K562 (cell line): ENCODE measurements around the gene ZNF778. TPM values are rescaled to one million over a fixed set of nuclear protein-coding genes. Genes with fewer than 3 reads are reported as not detected.

Source experiments
- ATAC-seq: fragments of 200-7000 bp; cut with Tn5 transposase; 3 replicates; pipeline ENCODE4 v1.9.1; 2020; ENCODE audit warnings: moderate library complexity
- BruUV-seq: library from RNA; stranded (reverse); fragments of 400-500 nt; replicated peaks from 2 replicates; lab custom pipeline; 2021; lab: Mats Ljungman, UMichigan
- CTCF ChIA-PET: fragments of 300-600 bp; formaldehyde crosslinking; extraction: SDS; loops from one replicate; lab custom pipeline; 2021; ENCODE audit warnings: low intra/inter-chr PET ratio; lab: Yijun Ruan, JAX
- POLR2A ChIA-PET: fragments of 300-600, 350-650 bp; sonication (Branson Sonifier 250); formaldehyde crosslinking; extraction: SDS; loops from one replicate; lab custom pipeline; 2021; ENCODE audit warnings: antibody characterized with exemption, inconsistent platforms; lab: Yijun Ruan, JAX
- DNase-seq, 4 experiments: peaks; one replicate each; pipeline versions ENCODE4 v3.0.0 to v3.0.0-alpha.2; 2011 to 2018; ENCODE audit warnings: low spot score in 3 of 4, mixed read lengths in 3 of 4; ENCODE audit errors: extremely low read depth in 1 of 4
- FAIRE-seq: peaks from 2 replicates; lab custom pipeline; 2011; peaks lifted over from hg19 to GRCh38; lab: Jason Lieb, UNC
- H2AFZ ChIP-seq: 2 replicates; pipeline ENCODE4 v1.6.0; 2011; ENCODE audit warnings: low read depth, low read length, control low read depth, inconsistent platforms
- H3K27ac ChIP-seq: fragments of 200-600 bp; 3 replicates; pipeline ENCODE4 v1.8.0; 2011; ENCODE audit warnings: low read depth, mild to moderate bottlenecking, control low read depth, inconsistent platforms, low read length, moderate library complexity, mixed read lengths; ENCODE audit errors: extremely low read depth
- H3K27me3 ChIP-seq, 2 experiments: fragments of 300-600 bp in 1 of 2; 2 replicates in 1 of 2; 3 replicates in 1 of 2; pipeline versions ENCODE4 v1.6.0 to v1.8.0; 2011; ENCODE audit warnings: inconsistent platforms in 2 of 2, low read length in 2 of 2, mild to moderate bottlenecking in 1 of 2, mixed read lengths in 1 of 2, moderate library complexity in 1 of 2; ENCODE audit not compliant: control insufficient read depth in 2 of 2, insufficient read depth in 2 of 2
- H3K36me3 ChIP-seq: fragments of 300-600 bp; 3 replicates; pipeline ENCODE4 v1.8.0; 2011; ENCODE audit warnings: mild to moderate bottlenecking, low read length, inconsistent platforms; ENCODE audit not compliant: control insufficient read depth, insufficient read depth
- H3K4me1 ChIP-seq, 2 experiments: fragments of 200-600 bp in 1 of 2; replicated peaks in 1 of 2; 2 replicates in 1 of 2; 3 replicates in 1 of 2; pipeline versions ENCODE4 v1.5.1 to v1.8.0; 2011; ENCODE audit warnings: inconsistent platforms in 2 of 2, low read length in 2 of 2, mild to moderate bottlenecking in 1 of 2, mixed read lengths in 1 of 2, moderate library complexity in 1 of 2; ENCODE audit not compliant: control insufficient read depth in 2 of 2, insufficient read depth in 2 of 2
- H3K4me2 ChIP-seq: 2 replicates; pipeline ENCODE4 v1.6.1; 2011; ENCODE audit warnings: low read length, control low read depth, inconsistent platforms, mixed read lengths; ENCODE audit not compliant: insufficient read depth
- H3K4me3 ChIP-seq: fragments of 200-600 bp; sonication (generic), shearing (Covaris generic); 2 replicates; pipeline ENCODE4 v1.5.1; 2016; ENCODE audit warnings: control low read depth, inconsistent platforms
- H3K79me2 ChIP-seq: fragments of 200-600 bp; 3 replicates; pipeline ENCODE4 v1.8.0; 2011; ENCODE audit warnings: low read length, inconsistent platforms; ENCODE audit not compliant: control insufficient read depth, insufficient read depth
- H3K9ac ChIP-seq, 2 experiments: 2 replicates each; pipeline versions ENCODE4 v1.6.0 to v1.6.1; 2011; ENCODE audit warnings: low read depth in 2 of 2, low read length in 2 of 2, control low read depth in 1 of 2, inconsistent platforms in 1 of 2, mild to moderate bottlenecking in 1 of 2, mixed read lengths in 1 of 2; ENCODE audit not compliant: insufficient read depth in 1 of 2
- H3K9me1 ChIP-seq: one replicate; pipeline ENCODE4 v1.6.0; 2011; ENCODE audit warnings: inconsistent platforms, mild to moderate bottlenecking, low read length, moderate library complexity; ENCODE audit not compliant: control insufficient read depth, insufficient read depth
- H3K9me3 ChIP-seq: replicated peaks from 2 replicates; pipeline ENCODE4 v1.5.1; 2011; ENCODE audit warnings: low read depth, low read length, inconsistent platforms; ENCODE audit not compliant: control insufficient read depth, insufficient read depth
- H4K20me1 ChIP-seq: replicated peaks from 2 replicates; pipeline ENCODE4 v1.6.1; 2011; ENCODE audit warnings: low read length, inconsistent platforms, mixed read lengths; ENCODE audit not compliant: control insufficient read depth, insufficient read depth
- TCF3 ChIP-seq: sonication (generic); formaldehyde crosslinking; IDR thresholded peaks from 2 replicates; pipeline ENCODE4 v1.4.0; 2020; ENCODE audit warnings: mild to moderate bottlenecking, missing genetic modification reagents
- TFAP4 ChIP-seq: sonication (generic); formaldehyde crosslinking; IDR thresholded peaks from 2 replicates; pipeline ENCODE4 v1.8.0; 2022; ENCODE audit warnings: missing genetic modification reagents, mild to moderate bottlenecking, moderate library complexity, borderline replicate concordance
- WGBS: fragments of 100-300 bp; shearing (Covaris generic); methylation state at CpG from one replicate; pipeline ENCODE4 v1.1.6; 2016; ENCODE audit warnings: low coverage, mixed read lengths; ENCODE audit not compliant: insufficient coverage; ENCODE audit errors: missing lambda C conversion rate; 5-methylcytosine and 5-hydroxymethylcytosine counted together
- in situ Hi-C: fragments of 300-500 bp; cut with MboI; formaldehyde crosslinking; loops from 4 replicates; pipeline ENCODE4 v1.15.0; 2018; ENCODE audit warnings: inconsistent platforms, mixed read lengths
- intact Hi-C: fragments of 100-400 bp; cut with micrococcal nuclease; formaldehyde crosslinking; loops from 2 replicates; pipeline ENCODE4 v1.14.2; 2022
- polyA plus RNA-seq, 8 experiments: library from polyadenylated mRNA; depleted of rRNA in 4 of 8; stranded (reverse) in 5 of 8; unstranded in 3 of 8; fragments of >200 nt; fragmentation: Nextera tagmentation in 2 of 8; fragmentation: Illumina TruSeq in 1 of 8; extraction: Ambion mirVana in 2 of 8; extraction: Trizol in 1 of 8; gene quantifications; 2 replicates each; pipeline versions ENCODE4 v1.2.1 to v1.2.3, GENCODE V29; 2011 to 2014; ENCODE audit warnings: inconsistent platforms in 1 of 8, missing spikeins in 1 of 8
- total RNA-seq, 7 experiments: library from RNA; depleted of rRNA in 6 of 7; stranded (reverse); fragments of >200 nt in 6 of 7; fragmentation: Illumina TruSeq in 2 of 7; extraction: Trizol in 2 of 7; gene quantifications; 2 replicates each; pipeline versions ENCODE4 v1.2.1 to v1.2.3, GENCODE V29; 2011 to 2021; ENCODE audit warnings: low replicate concordance in 1 of 7

ZNF778 gene
- total and polyA plus RNA-seq, 9 of the 15 experiments (the other 6 are each of a cell fraction or from before 2014, with no cell fraction given) = 0.70 to 60.6 (median 7.5) TPM

GRCh38 chr16:89184933-89185794 lies 32.3 kb upstream of the ZNF778 start:
- 37% methylated on average over 39 of the region's 48 CpGs for WGBS
- Histone ChIP-seq H3K9me3 (no peaks in the 10 kb centered on the region), H3K4me1 (peaks cover 0 to 43% of the 10 kb centered on the region in 2 experiments; a peak in 3 of 5 replicates), H4K20me1 (no peaks in the 10 kb centered on the region; the same call in 1 of the 2 replicates), H3K9ac (peak overlapping the region in 1 of 2 experiments; percentile 35; a peak in 1 of 4 replicates), H3K36me3 (no peaks in the 10 kb centered on the region), H3K9me1 (peaks cover 3% of the 10 kb centered on the region), H3K4me2 (no peak overlapping the region), H3K27me3 (peaks cover 0 to 15% of the 10 kb centered on the region in 2 experiments; a peak in 1 of 5 replicates), H3K4me3 (no peak overlapping the region), H3K79me2 (no peaks in the 10 kb centered on the region), H3K27ac (no peak overlapping the region), H2AFZ (no peak overlapping the region)
- peak in 1 of 4 experiments; percentile 37 for DNase-seq
- POLR2A ChIA-PET = no interaction called here
- CTCF ChIA-PET = no interaction called here
- ATAC-seq = 0 out of 3 replicates have a peak, but pooled peaks have one; percentile 9
- in situ Hi-C loops (no loop called here), intact Hi-C loops (no loop called here)
- no peak for TF ChIP-seq TCF3 (CRISPR knock-in tag)
- 0 out of 2 replicates have a peak, but pooled peaks have one; percentile 4 for TF ChIP-seq TFAP4 (CRISPR knock-in tag)
- no peak for FAIRE-seq
- BruUV-seq = no TSS peak
